Epithelial cell of esophagus (primary cell): Measurements from ENCODE around the gene MAFB.

Experiments
- DNase-seq: peaks from one replicate; pipeline ENCODE4 v3.0.0; 2010; ENCODE audit warnings: low read depth
- H3K4me3 ChIP-seq: 2 replicates; pipeline ENCODE4 v1.5.1; 2011; ENCODE audit warnings: mild to moderate bottlenecking, low read length, control low read depth
- CTCF ChIP-seq: IDR thresholded peaks from 2 replicates; pipeline ENCODE4 v1.5.1; 2011; ENCODE audit warnings: low read depth, mild to moderate bottlenecking, low read length, control low read depth, inconsistent platforms; ENCODE audit not compliant: insufficient read depth; ENCODE audit errors: missing control alignments

Gene MAFB

GRCh38 chr20:40677343-40677924, 11.6 kb downstream of the MAFB start:
- no peak for DNase-seq

GRCh38 chr20:40676491-40677269, 12.4 kb downstream of the MAFB start:
- no peak for DNase-seq
- H3K4me3 ChIP-seq = no peak overlapping the region
- TF ChIP-seq CTCF = no peak

More at GRCh38 chr20:40677343-40677924, 11.6 kb downstream of the MAFB start:
- no peak overlapping the region for H3K4me3 ChIP-seq
- no peak for TF ChIP-seq CTCF

- TF ChIP-seq CTCF = no peak
- no peak for DNase-seq
- H3K4me3 ChIP-seq = no peak overlapping the region
Measured at GRCh38 chr20:40675599-40676221, 13.3 kb downstream of the MAFB start.

- peak; percentile 84 for DNase-seq
- no peak for TF ChIP-seq CTCF
- H3K4me3 ChIP-seq = no peak overlapping the region
Measured at GRCh38 chr20:40673442-40673841, 15.6 kb downstream of the MAFB start.

- no peak for TF ChIP-seq CTCF
- no peak for DNase-seq
- H3K4me3 ChIP-seq = no peak overlapping the region
Measured at GRCh38 chr20:40672095-40672494, 16.9 kb downstream of the MAFB start.

GRCh38 chr20:40670253-40670652, 18.8 kb downstream of the MAFB start:
- no peak overlapping the region for H3K4me3 ChIP-seq
- no peak for DNase-seq
- TF ChIP-seq CTCF = no peak
